Measurements from ENCODE around the gene COPS8.

COPS8 gene

GRCh38 chr2:237132799-237133198 is 47.1 kb downstream of the COPS8 start:
- no peak for DNase-seq

- DNase-seq: peak in 1 of 3 experiments; percentile 51
These were observed 48.9 kb downstream of the COPS8 start for GRCh38 chr2:237134321-237135230.

GRCh38 chr2:237136824-237137223 is 51.1 kb downstream of the COPS8 start:
- DNase-seq: no peak

- no peak for DNase-seq
These were observed 52.1 kb downstream of the COPS8 start for GRCh38 chr2:237137626-237138323.

GRCh38 chr2:237139123-237139675 is 53.5 kb downstream of the COPS8 start:
- no peak for DNase-seq

GRCh38 chr2:237140689-237141285 is 55.1 kb downstream of the COPS8 start:
- DNase-seq: no peak

- no peak for DNase-seq
These were observed 55.9 kb downstream of the COPS8 start for GRCh38 chr2:237141571-237142051.

- DNase-seq: no peak
These were observed 57.4 kb downstream of the COPS8 start for GRCh38 chr2:237143118-237143517.

- no peak for DNase-seq
These were observed 58.2 kb downstream of the COPS8 start for GRCh38 chr2:237143676-237144440.

GRCh38 chr2:237144516-237144915 is 58.8 kb downstream of the COPS8 start:
- no peak for DNase-seq

- DNase-seq: no peak
These were observed 61.6 kb downstream of the COPS8 start for GRCh38 chr2:237147317-237147716.

- DNase-seq: no peak
These were observed 62.9 kb downstream of the COPS8 start for GRCh38 chr2:237148624-237149023.

GRCh38 chr2:237149425-237149824 is 63.7 kb downstream of the COPS8 start:
- no peak for DNase-seq
